Endothelial cell (in vitro differentiated cells): ENCODE data around the gene SOBP. TPM values are rescaled to one million over a fixed set of nuclear protein-coding genes. Genes with fewer than 3 reads are reported as not detected.
"Not testable (repeated sequence)": the region's sequence is repeated elsewhere in the genome, so short reads cannot be mapped to it uniquely, and the experiment has no call there.

Experiments used
- DNase-seq: peaks from one replicate; pipeline ENCODE4 v3.0.0; 2021; ENCODE audit warnings: low spot score
- H3K27ac Mint-ChIP-seq: one replicate; pipeline ENCODE4 v1.8.0; 2021; ENCODE audit warnings: mixed read lengths, inconsistent platforms; ENCODE audit not compliant: unreplicated experiment
- H3K27me3 Mint-ChIP-seq: one replicate; pipeline ENCODE4 v1.8.0; 2021; ENCODE audit warnings: mild to moderate bottlenecking, moderate library complexity, mixed read lengths, inconsistent platforms; ENCODE audit not compliant: unreplicated experiment
- H3K36me3 Mint-ChIP-seq: one replicate; pipeline ENCODE4 v1.8.0; 2021; ENCODE audit warnings: mild to moderate bottlenecking, low read depth, mixed read lengths, inconsistent platforms; ENCODE audit not compliant: unreplicated experiment
- H3K4me1 Mint-ChIP-seq: one replicate; pipeline ENCODE4 v1.8.0; 2021; ENCODE audit warnings: mild to moderate bottlenecking, mixed read lengths, inconsistent platforms; ENCODE audit not compliant: unreplicated experiment
- H3K4me3 Mint-ChIP-seq: one replicate; pipeline ENCODE4 v1.8.0; 2021; ENCODE audit warnings: mild to moderate bottlenecking, mixed read lengths, inconsistent platforms; ENCODE audit not compliant: unreplicated experiment
- H3K9me3 Mint-ChIP-seq: one replicate; pipeline ENCODE4 v1.8.0; 2021; ENCODE audit warnings: mixed read lengths, inconsistent platforms; ENCODE audit not compliant: unreplicated experiment
- total RNA-seq: library from RNA; stranded (reverse); fragmentation: NEBNext Ultra II Directional; extraction: Animal tissue kit (Norgen Biotek cat#: 25700); gene quantifications from one replicate; pipeline ENCODE4 v1.2.1, GENCODE V29; 2021; ENCODE audit not compliant: unreplicated experiment
- TF ChIP-seq, protein P1 (sequence below): fragments of 200-600 bp; sonication (generic); IDR thresholded peaks from one replicate; pipeline ENCODE4 v1.5.0; 2021; ENCODE audit warnings: antibody characterized with exemption; ENCODE audit not compliant: unreplicated experiment

Gene SOBP
- total RNA-seq, 1 donor from 2014 or later = 1.5 TPM

DNA sequence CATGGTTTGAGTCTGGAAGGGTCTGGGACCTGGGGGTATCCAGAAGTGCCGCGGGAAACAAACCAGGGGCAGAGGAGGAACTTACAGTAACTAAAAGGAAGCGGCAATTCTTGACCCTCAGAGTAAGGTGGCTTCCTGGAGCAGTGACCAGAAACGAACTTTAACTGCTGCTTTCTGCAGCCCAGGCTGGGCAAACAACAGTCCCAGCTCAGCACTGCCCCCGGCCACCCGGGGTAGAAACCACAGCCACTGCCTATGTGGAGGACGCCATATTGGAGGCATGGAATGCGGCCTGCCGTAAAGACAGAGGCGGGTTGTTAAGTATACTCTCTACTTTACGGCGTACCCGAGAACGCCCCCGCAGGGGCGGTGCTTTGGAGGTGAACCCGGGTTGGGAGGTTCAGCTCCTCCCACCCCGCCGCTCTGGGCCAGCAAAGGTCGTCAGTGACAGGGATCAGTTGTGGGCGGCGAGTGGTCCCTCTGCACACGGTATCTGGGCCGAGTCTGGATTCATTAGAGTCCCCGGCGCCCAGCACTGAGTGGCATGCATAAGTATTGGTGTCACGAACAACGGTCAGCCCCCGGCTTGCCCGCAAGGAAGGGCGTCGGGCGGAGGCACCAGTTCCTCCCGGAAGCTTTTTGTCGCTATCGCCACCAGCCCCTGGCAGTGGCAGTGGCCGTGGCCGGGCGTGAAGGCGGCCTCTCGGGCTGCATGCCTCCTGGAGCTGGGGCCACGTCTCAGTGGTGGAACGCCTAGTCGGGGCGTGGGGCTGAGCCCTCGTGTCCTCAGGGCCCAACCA, 30.4 kb upstream of the SOBP start, which contains the start of gene PDSS2:
TSS of gene PDSS2 (minus strand) at position 282 of the 800 bp plus-strand sequence. CDS start at position 3, 279 bp downstream.
- Mint-ChIP-seq H3K27me3 (peaks cover 2% of the 10 kb centered on the region), H3K27ac (peak within 1 kb of the TSS; percentile 32), H3K4me1 (peaks cover 8% of the 10 kb centered on the region), H3K9me3 (no peaks in the 10 kb centered on the region), H3K36me3 (peaks cover 3% of the 10 kb centered on the region), H3K4me3 (peak within 1 kb of the TSS; percentile 97)
- peak; percentile 94 for DNase-seq
- TF ChIP-seq, protein P1, sequence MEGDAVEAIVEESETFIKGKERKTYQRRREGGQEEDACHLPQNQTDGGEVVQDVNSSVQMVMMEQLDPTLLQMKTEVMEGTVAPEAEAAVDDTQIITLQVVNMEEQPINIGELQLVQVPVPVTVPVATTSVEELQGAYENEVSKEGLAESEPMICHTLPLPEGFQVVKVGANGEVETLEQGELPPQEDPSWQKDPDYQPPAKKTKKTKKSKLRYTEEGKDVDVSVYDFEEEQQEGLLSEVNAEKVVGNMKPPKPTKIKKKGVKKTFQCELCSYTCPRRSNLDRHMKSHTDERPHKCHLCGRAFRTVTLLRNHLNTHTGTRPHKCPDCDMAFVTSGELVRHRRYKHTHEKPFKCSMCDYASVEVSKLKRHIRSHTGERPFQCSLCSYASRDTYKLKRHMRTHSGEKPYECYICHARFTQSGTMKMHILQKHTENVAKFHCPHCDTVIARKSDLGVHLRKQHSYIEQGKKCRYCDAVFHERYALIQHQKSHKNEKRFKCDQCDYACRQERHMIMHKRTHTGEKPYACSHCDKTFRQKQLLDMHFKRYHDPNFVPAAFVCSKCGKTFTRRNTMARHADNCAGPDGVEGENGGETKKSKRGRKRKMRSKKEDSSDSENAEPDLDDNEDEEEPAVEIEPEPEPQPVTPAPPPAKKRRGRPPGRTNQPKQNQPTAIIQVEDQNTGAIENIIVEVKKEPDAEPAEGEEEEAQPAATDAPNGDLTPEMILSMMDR = peak; percentile 24

DNA sequence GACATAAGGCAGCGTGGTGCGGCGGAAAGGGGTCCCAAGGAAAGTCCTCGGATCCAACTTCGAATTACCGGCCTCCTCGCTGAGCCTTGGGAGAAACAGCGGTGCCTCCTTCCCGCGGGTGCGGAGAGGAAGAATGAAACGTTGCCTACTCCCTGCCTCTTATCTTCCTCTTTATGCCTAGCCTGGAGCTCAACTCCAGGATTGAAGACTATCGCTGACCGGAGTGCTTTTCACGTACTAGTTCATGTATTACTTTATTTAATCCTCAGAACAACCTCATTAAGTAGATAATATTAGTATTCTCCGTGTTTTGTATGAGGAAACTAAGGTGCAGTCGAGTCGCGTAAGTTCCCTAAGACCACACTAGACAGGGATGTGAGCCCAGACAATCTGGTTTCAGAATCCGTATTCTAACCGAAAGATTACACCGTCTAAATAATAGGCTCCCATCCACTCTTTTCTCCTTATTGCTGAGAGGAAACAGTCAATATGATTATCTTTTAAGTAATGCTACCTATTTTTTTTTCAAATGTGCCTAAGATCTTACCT, 29.8 kb upstream of the SOBP start:
- Mint-ChIP-seq H3K4me3 (peak overlapping the region; percentile 97), H3K27ac (no peak overlapping the region), H3K4me1 (peaks cover 8% of the 10 kb centered on the region), H3K9me3 (no peaks in the 10 kb centered on the region), H3K27me3 (peaks cover 2% of the 10 kb centered on the region), H3K36me3 (peaks cover 3% of the 10 kb centered on the region)
- DNase-seq = no peak
- TF ChIP-seq, protein P1 = no peak

DNA sequence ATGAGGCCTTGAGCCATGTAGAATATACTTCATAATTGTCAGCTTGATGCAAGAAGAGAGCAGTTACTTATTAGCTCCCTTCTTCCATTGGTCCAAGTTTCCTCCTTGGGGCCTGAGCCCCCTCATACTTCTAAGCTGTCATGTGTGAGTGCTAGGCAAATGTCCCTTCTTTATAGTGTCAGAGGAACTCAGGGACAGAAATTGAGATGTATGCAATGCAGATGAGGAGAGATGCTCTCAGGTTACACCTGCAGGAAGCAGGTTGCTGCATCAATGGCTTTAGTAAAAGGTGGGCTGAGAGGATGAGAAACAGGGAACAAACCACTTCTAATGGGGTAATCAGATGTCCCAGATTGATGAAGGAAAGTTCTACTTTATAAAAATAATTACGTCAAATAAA, 23.9 kb upstream of the SOBP start:
- Mint-ChIP-seq H3K9me3 (no peaks in the 10 kb centered on the region), H3K27ac (no peak overlapping the region)
- TF ChIP-seq, protein P1 = no peak

DNA sequence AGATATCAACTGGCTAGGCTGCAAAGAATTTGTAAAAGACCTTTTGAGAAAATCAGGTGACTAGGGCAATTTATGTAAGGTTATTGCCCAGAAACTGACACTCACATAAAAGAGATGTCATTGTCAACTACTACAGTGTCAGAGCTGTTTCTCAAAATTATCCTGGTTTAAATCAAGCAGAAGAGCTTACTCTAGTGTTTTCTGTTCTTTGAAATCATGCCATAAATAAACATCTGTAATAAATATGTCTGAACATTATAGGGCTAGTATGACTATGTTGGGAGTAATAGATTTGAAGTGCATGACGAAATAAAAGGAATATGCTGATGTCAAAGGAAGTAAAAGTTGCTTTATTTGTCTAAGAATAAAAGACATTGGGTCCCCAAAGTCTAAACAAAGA, 19.6 kb upstream of the SOBP start:
- no peak overlapping the region for H3K4me3 Mint-ChIP-seq
- no peak overlapping the region for H3K27ac Mint-ChIP-seq
- no peaks in the 10 kb centered on the region for H3K4me1 Mint-ChIP-seq
- H3K36me3 Mint-ChIP-seq = no peaks in the 10 kb centered on the region
- TF ChIP-seq, protein P1 = no peak
- H3K27me3 Mint-ChIP-seq = no peaks in the 10 kb centered on the region
- no peaks in the 10 kb centered on the region for H3K9me3 Mint-ChIP-seq
- DNase-seq = no peak

More for the DNA sequence above, 23.9 kb upstream of the SOBP start:
- Mint-ChIP-seq H3K36me3 (no peaks in the 10 kb centered on the region), H3K4me3 (no peak overlapping the region), H3K27me3 (no peaks in the 10 kb centered on the region), H3K4me1 (no peaks in the 10 kb centered on the region)
- DNase-seq = no peak

DNA sequence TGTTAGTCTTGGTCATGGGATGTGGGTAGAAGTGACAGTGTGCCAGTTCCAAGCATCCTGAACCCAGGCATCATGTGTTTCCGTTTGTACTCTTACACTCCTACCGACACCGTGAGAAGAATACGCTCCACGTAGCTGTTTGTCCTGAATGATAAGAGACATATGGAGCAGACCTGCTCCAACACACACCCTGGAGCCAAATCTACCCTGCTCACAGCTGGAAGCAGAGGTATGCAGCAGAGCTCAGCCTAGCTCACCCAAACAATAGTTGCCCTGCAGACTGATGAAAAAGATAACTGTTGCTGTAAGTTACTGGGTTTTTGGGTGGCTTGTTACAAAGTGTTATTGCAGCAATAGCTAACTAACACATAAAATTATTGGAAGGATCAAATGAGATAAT, 16.3 kb upstream of the SOBP start:
- Mint-ChIP-seq H3K9me3 (no peaks in the 10 kb centered on the region), H3K4me3 (no peak overlapping the region), H3K36me3 (no peaks in the 10 kb centered on the region), H3K27me3 (no peaks in the 10 kb centered on the region), H3K4me1 (no peaks in the 10 kb centered on the region), H3K27ac (no peak overlapping the region)
- TF ChIP-seq, protein P1 = no peak
- DNase-seq = no peak

DNA sequence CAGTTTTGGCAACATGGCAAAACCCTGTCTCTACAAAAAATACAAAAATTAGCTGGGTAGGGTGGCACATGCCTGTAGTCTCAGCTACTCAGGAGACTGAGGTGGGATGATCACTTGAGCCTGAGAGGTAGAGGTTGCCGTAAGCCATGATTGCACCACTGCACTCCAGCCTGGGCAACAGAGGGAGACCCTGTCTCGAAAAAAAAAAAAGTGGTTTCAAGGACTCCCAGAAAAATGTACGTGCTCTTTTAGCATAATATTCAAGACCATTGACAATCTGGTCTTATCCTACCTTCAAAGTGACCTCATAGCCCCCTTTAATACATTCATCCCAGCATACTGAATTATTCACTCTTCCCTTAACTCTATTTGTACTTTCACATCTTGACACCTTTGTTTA, 14.6 kb upstream of the SOBP start:
- DNase-seq, H3K36me3 Mint-ChIP-seq, H3K4me1 Mint-ChIP-seq, H3K9me3 Mint-ChIP-seq, H3K27me3 Mint-ChIP-seq, H3K4me3 Mint-ChIP-seq, H3K27ac Mint-ChIP-seq: not testable (repeated sequence)

DNA sequence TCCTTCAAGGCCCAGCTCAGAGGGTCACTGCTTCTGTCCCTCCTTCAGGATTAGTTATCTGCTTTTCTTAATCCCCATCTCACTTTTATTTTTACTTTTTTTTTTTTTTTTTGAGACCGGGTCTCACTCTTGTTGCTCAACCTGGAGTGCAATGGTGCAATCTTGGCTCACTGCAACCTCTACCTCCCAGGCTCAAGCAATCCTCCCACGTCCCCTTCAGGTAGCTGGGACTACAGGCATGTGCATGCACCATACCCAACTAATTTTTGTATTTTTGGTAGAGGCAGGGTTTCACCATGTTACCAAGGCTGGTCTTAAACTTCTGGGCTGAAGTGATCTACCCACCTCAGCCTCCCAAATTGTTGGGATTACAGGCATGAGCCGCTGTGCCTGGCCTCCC, 14.1 kb upstream of the SOBP start:
- not testable (repeated sequence) for H3K4me3 Mint-ChIP-seq, H3K36me3 Mint-ChIP-seq, H3K4me1 Mint-ChIP-seq, H3K27ac Mint-ChIP-seq, DNase-seq, H3K9me3 Mint-ChIP-seq, H3K27me3 Mint-ChIP-seq
